Endothelial cell (in vitro differentiated cells): Measurements from ENCODE around the gene UBXN7. TPM values are rescaled to one million over a fixed set of nuclear protein-coding genes. Genes with fewer than 3 reads are reported as not detected.

Experiments
- DNase-seq: peaks from one replicate; pipeline ENCODE4 v3.0.0; 2021; ENCODE audit warnings: low spot score
- H3K27ac Mint-ChIP-seq: one replicate; pipeline ENCODE4 v1.8.0; 2021; ENCODE audit warnings: mixed read lengths, inconsistent platforms; ENCODE audit not compliant: unreplicated experiment
- H3K27me3 Mint-ChIP-seq: one replicate; pipeline ENCODE4 v1.8.0; 2021; ENCODE audit warnings: mild to moderate bottlenecking, moderate library complexity, mixed read lengths, inconsistent platforms; ENCODE audit not compliant: unreplicated experiment
- H3K36me3 Mint-ChIP-seq: one replicate; pipeline ENCODE4 v1.8.0; 2021; ENCODE audit warnings: mild to moderate bottlenecking, low read depth, mixed read lengths, inconsistent platforms; ENCODE audit not compliant: unreplicated experiment
- H3K4me1 Mint-ChIP-seq: one replicate; pipeline ENCODE4 v1.8.0; 2021; ENCODE audit warnings: mild to moderate bottlenecking, mixed read lengths, inconsistent platforms; ENCODE audit not compliant: unreplicated experiment
- H3K4me3 Mint-ChIP-seq: one replicate; pipeline ENCODE4 v1.8.0; 2021; ENCODE audit warnings: mild to moderate bottlenecking, mixed read lengths, inconsistent platforms; ENCODE audit not compliant: unreplicated experiment
- H3K9me3 Mint-ChIP-seq: one replicate; pipeline ENCODE4 v1.8.0; 2021; ENCODE audit warnings: mixed read lengths, inconsistent platforms; ENCODE audit not compliant: unreplicated experiment
- total RNA-seq: library from RNA; stranded (reverse); fragmentation: NEBNext Ultra II Directional; extraction: Animal tissue kit (Norgen Biotek cat#: 25700); gene quantifications from one replicate; pipeline ENCODE4 v1.2.1, GENCODE V29; 2021; ENCODE audit not compliant: unreplicated experiment
- TF ChIP-seq, protein P1 (sequence below): fragments of 200-600 bp; sonication (generic); IDR thresholded peaks from one replicate; pipeline ENCODE4 v1.5.0; 2021; ENCODE audit warnings: antibody characterized with exemption; ENCODE audit not compliant: unreplicated experiment

UBXN7 gene
- total RNA-seq, 1 donor from 2014 or later, result 71.7 TPM

GRCh38 chr3:196339493-196340254 lies 92.6 kb downstream of the UBXN7 start:
- Mint-ChIP-seq H3K4me1 (no peaks in the 10 kb centered on the region), H3K27ac (no peak overlapping the region), H3K4me3 (no peak overlapping the region), H3K9me3 (no peaks in the 10 kb centered on the region), H3K27me3 (peaks cover 4% of the 10 kb centered on the region), H3K36me3 (no peaks in the 10 kb centered on the region)
- no peak for DNase-seq
- TF ChIP-seq, protein P1, sequence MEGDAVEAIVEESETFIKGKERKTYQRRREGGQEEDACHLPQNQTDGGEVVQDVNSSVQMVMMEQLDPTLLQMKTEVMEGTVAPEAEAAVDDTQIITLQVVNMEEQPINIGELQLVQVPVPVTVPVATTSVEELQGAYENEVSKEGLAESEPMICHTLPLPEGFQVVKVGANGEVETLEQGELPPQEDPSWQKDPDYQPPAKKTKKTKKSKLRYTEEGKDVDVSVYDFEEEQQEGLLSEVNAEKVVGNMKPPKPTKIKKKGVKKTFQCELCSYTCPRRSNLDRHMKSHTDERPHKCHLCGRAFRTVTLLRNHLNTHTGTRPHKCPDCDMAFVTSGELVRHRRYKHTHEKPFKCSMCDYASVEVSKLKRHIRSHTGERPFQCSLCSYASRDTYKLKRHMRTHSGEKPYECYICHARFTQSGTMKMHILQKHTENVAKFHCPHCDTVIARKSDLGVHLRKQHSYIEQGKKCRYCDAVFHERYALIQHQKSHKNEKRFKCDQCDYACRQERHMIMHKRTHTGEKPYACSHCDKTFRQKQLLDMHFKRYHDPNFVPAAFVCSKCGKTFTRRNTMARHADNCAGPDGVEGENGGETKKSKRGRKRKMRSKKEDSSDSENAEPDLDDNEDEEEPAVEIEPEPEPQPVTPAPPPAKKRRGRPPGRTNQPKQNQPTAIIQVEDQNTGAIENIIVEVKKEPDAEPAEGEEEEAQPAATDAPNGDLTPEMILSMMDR, result no peak

DNA sequence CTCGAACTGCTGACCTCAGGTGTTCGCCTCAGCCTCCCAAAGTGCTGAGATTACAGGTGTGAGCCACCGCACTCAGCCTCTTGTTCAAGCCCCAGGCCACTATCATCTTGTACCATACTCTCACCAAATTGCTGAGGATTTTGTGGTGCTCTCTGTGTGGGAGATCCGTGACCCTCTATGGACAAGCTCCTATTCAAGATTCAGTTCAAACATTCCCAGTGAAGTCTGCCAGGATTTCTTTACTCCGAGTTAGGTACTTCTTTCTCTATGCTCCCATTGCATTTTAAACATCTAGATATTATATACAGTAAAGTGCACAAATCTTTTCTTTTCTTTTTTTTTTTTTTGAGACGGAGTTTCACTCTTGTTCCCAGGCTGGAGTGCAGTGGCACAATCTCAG lies 93.2 kb downstream of the UBXN7 start:
- Mint-ChIP-seq H3K27me3 (peaks cover 4% of the 10 kb centered on the region), H3K9me3 (no peaks in the 10 kb centered on the region), H3K4me1 (no peaks in the 10 kb centered on the region), H3K4me3 (no peak overlapping the region), H3K27ac (no peak overlapping the region), H3K36me3 (no peaks in the 10 kb centered on the region)
- TF ChIP-seq, protein P1, result no peak
- DNase-seq, result no peak

DNA sequence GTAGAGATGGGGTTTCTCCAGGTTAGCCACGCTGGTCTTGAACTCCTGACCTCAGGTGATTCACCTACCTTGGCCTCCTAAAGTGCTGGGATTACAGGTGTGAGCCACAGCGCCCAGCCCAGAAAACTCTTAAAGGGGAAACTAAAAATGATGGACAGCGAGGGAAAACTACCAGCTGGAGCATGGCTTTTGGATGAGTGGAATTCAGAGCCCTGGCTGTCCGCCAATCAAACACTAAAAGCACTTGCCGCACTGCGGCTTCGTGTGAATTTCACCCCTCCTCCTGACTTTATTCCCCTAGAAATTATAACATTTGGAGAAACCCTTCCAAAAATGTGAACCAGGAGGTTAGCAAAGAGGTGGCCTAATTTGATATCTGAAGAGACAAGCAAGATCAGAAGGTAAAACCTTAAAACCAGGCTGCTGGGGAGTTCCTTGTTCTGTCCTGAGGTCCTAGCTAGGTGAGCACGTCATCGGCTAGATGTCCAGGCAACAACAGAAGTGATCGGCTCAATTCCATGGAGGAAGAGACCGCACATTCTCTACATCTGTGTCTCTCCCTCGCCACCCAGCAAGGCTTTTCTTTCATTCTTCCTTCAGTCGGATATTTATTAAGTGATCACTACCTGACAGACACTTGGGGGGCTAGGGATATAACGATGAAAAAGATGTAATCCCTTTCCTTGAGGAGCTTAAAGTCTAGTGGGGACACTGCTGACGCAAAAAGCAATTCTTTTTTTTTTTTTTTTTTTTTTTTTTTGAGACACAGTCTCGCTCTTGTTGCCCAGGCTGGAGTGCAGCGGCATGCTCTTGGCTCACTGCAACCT lies 95.7 kb downstream of the UBXN7 start:
- no peaks in the 10 kb centered on the region for H3K4me1 Mint-ChIP-seq
- no peaks in the 10 kb centered on the region for H3K9me3 Mint-ChIP-seq

DNA sequence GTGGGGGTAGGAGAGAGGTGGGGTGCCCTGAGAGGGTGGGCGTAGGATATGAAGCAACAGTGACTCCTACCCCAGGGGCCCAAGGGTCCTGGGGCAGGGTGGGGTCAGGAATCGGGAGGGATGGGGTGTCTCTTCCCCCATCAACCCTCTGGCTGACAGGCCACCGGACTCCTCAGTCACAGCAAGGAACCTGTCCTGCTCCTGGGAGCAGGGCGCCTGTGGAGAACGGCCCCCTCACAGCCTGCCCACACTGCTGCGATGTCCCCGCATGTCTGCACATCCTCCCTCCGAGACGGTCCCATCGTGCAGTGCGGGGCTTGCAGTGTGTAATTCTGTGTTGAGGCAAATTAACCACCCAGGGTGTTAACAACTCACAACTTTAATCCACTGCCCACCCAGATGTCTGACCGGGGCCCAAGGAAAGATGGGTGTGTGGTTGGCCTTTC lies 96.7 kb downstream of the UBXN7 start:
- Mint-ChIP-seq H3K27ac (no peak overlapping the region), H3K27me3 (peaks cover 4% of the 10 kb centered on the region), H3K4me3 (no peak overlapping the region), H3K9me3 (no peaks in the 10 kb centered on the region), H3K36me3 (no peaks in the 10 kb centered on the region), H3K4me1 (no peaks in the 10 kb centered on the region)
- no peak for DNase-seq
- TF ChIP-seq, protein P1, result no peak

More for the DNA sequence above, 95.7 kb downstream of the UBXN7 start:
- H3K36me3 Mint-ChIP-seq, result no peaks in the 10 kb centered on the region
- H3K27ac Mint-ChIP-seq, result no peak overlapping the region
- DNase-seq, result no peak
- peaks cover 4% of the 10 kb centered on the region for H3K27me3 Mint-ChIP-seq
- no peak overlapping the region for H3K4me3 Mint-ChIP-seq
- TF ChIP-seq, protein P1, result no peak

DNA sequence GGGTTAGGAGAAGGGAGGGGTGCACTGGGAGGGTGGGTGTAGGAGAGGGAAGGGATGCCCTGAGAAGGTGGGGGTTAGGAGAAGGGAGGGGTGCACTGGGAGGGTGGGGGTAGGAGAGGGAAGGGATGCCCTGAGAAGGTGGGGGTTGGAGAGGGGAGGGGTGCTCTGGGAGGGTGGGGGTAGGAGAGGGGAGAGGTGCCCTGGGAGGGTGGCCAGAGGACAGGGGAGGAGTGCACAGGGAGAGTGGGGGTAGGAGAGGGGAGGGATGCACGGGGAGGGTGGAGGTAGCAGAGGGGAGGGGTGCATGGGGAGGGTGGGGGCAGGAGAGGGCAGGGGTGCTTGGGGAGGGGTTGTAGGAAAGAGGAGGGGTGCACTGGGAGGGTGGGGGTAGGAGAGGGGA lies 97.2 kb downstream of the UBXN7 start:
- Mint-ChIP-seq H3K4me3 (no peak overlapping the region), H3K36me3 (no peaks in the 10 kb centered on the region), H3K9me3 (no peaks in the 10 kb centered on the region), H3K27me3 (peaks cover 6% of the 10 kb centered on the region), H3K4me1 (no peaks in the 10 kb centered on the region), H3K27ac (no peak overlapping the region)
- DNase-seq, result no peak
- TF ChIP-seq, protein P1, result no peak
